ENCODE measurements around the gene TCF19.
"Not testable (repeated sequence)": the region's sequence is repeated elsewhere in the genome, so short reads cannot be mapped to it uniquely, and the experiment has no call there.

TCF19 gene

GRCh38 chr6:31165986-31166385, 7.6 kb downstream of the TCF19 start:
- no peaks in the 10 kb centered on the region for H3K36me3 ChIP-seq (ENCODE audit: control insufficient read depth, insufficient read depth, low read length, severe bottlenecking)
- no peaks in the 10 kb centered on the region for H3K27me3 ChIP-seq (replicated peaks; ENCODE audit: control insufficient read depth, insufficient read depth, low read length)
- DNase-seq (ENCODE audit: low read depth): no peak

GRCh38 chr6:31168606-31169005, 10.2 kb downstream of the TCF19 start:
- H3K9me3 ChIP-seq (ENCODE audit: control insufficient read depth, low read length): no peaks in the 10 kb centered on the region
- H3K36me3 ChIP-seq (ENCODE audit: control insufficient read depth, insufficient read depth, low read length, severe bottlenecking): no peaks in the 10 kb centered on the region
- DNase-seq (ENCODE audit: low read depth): no peak
- H3K4me3 ChIP-seq (ENCODE audit: low read length): no peak overlapping the region
- H3K27me3 ChIP-seq (replicated peaks; ENCODE audit: control insufficient read depth, insufficient read depth, low read length): no peaks in the 10 kb centered on the region
- no peaks in the 10 kb centered on the region for H3K4me1 ChIP-seq (ENCODE audit: control insufficient read depth, insufficient read depth, low read length)
- H3K9ac ChIP-seq (ENCODE audit: low read length): no peak overlapping the region

More at GRCh38 chr6:31165986-31166385, 7.6 kb downstream of the TCF19 start:
- no peak overlapping the region for H3K9ac ChIP-seq (ENCODE audit: low read length)
- H3K4me3 ChIP-seq (ENCODE audit: low read length): no peak overlapping the region
- H3K9me3 ChIP-seq (ENCODE audit: control insufficient read depth, low read length): no peaks in the 10 kb centered on the region
- no peaks in the 10 kb centered on the region for H3K4me1 ChIP-seq (ENCODE audit: control insufficient read depth, insufficient read depth, low read length)

GRCh38 chr6:31169123-31169857, 10.9 kb downstream of the TCF19 start:
- H3K4me3 ChIP-seq (ENCODE audit: low read length): no peak overlapping the region
- H3K36me3 ChIP-seq (ENCODE audit: control insufficient read depth, insufficient read depth, low read length, severe bottlenecking): no peaks in the 10 kb centered on the region
- DNase-seq (ENCODE audit: low read depth): no peak
- no peaks in the 10 kb centered on the region for H3K27me3 ChIP-seq (replicated peaks; ENCODE audit: control insufficient read depth, insufficient read depth, low read length)
- no peaks in the 10 kb centered on the region for H3K9me3 ChIP-seq (ENCODE audit: control insufficient read depth, low read length)
- H3K9ac ChIP-seq (ENCODE audit: low read length): no peak overlapping the region
- no peaks in the 10 kb centered on the region for H3K4me1 ChIP-seq (ENCODE audit: control insufficient read depth, insufficient read depth, low read length)

GRCh38 chr6:31169858-31170599, 11.6 kb downstream of the TCF19 start:
- not testable (repeated sequence) for H3K9ac ChIP-seq (ENCODE audit: low read length); H3K27me3 ChIP-seq (replicated peaks; ENCODE audit: control insufficient read depth, insufficient read depth, low read length); H3K4me3 ChIP-seq (ENCODE audit: low read length); H3K9me3 ChIP-seq (ENCODE audit: control insufficient read depth, low read length); H3K4me1 ChIP-seq (ENCODE audit: control insufficient read depth, insufficient read depth, low read length); DNase-seq (ENCODE audit: low read depth); H3K36me3 ChIP-seq (ENCODE audit: control insufficient read depth, insufficient read depth, low read length, severe bottlenecking)

DNA sequence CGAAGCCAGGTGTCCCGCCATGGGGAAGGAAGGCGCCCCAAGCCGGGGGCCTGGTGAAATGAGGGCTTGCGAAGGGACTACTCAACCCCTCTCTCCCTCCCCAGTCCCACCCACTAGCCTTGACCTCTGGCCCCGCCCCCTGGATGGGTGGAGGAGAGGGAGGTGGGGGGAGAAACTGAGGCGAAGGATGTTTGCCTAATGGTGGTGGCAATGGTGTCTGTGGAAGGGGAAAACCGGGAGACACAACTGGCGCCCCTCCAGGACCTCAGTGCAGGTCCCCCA, 12.2 kb downstream of the TCF19 start, which contains the start of gene POU5F1:
Gene POU5F1 (minus strand): TSS at position 83 of the 282 bp plus-strand sequence. CDS start 62 bp downstream, at position 21.
- Histone ChIP-seq H3K36me3 (ENCODE audit: control insufficient read depth, insufficient read depth, low read length, severe bottlenecking) (no peaks in the 10 kb centered on the region), H3K4me1 (ENCODE audit: control insufficient read depth, insufficient read depth, low read length) (peaks cover 3% of the 10 kb centered on the region), H3K9me3 (ENCODE audit: control insufficient read depth, low read length) (no peaks in the 10 kb centered on the region), H3K9ac (ENCODE audit: low read length) (no peak within 1 kb of the TSS), H3K27me3 (replicated peaks; ENCODE audit: control insufficient read depth, insufficient read depth, low read length) (no peaks in the 10 kb centered on the region), H3K4me3 (ENCODE audit: low read length) (no peak within 1 kb of the TSS)
- no peak for DNase-seq (ENCODE audit: low read depth)

DNA sequence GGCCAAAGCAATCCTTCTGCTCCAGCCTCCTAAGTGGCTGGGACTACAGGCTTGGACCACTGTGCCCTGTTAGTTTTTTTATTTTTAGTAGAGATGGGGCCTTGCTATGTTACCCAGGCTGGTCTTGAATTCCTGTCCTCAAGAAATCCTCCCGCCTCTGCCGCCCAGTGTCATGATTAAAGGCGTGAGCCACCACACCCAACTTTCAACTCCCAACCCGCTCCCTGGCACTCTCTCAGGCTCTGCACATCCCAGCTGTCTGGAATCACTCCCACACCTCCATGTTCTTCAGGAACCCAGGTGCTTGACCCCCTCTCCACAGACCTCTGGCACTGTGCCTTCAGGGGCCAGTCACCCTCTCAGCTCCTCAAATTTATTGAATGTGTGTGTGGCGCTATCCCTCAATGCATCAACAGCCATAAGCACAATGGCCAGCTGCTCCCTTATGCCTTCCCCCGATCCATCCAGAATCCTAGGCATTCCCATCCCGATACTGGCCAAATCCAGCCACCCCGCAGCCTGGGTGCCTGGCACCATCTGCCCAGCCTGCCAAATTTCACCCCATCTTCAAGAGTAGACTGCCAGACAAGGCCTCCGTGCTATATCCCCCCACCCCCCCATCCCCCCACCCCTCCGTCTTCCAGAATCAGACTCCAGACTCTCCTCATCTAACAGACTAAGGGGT, 12.7 kb downstream of the TCF19 start:
- Histone ChIP-seq H3K27me3 (replicated peaks; ENCODE audit: control insufficient read depth, insufficient read depth, low read length) (no peaks in the 10 kb centered on the region), H3K4me3 (ENCODE audit: low read length) (no peak overlapping the region), H3K9ac (ENCODE audit: low read length) (no peak overlapping the region), H3K9me3 (ENCODE audit: control insufficient read depth, low read length) (no peaks in the 10 kb centered on the region), H3K4me1 (ENCODE audit: control insufficient read depth, insufficient read depth, low read length) (peaks cover 9% of the 10 kb centered on the region), H3K36me3 (ENCODE audit: control insufficient read depth, insufficient read depth, low read length, severe bottlenecking) (no peaks in the 10 kb centered on the region)
- DNase-seq (ENCODE audit: low read depth): no peak

DNA sequence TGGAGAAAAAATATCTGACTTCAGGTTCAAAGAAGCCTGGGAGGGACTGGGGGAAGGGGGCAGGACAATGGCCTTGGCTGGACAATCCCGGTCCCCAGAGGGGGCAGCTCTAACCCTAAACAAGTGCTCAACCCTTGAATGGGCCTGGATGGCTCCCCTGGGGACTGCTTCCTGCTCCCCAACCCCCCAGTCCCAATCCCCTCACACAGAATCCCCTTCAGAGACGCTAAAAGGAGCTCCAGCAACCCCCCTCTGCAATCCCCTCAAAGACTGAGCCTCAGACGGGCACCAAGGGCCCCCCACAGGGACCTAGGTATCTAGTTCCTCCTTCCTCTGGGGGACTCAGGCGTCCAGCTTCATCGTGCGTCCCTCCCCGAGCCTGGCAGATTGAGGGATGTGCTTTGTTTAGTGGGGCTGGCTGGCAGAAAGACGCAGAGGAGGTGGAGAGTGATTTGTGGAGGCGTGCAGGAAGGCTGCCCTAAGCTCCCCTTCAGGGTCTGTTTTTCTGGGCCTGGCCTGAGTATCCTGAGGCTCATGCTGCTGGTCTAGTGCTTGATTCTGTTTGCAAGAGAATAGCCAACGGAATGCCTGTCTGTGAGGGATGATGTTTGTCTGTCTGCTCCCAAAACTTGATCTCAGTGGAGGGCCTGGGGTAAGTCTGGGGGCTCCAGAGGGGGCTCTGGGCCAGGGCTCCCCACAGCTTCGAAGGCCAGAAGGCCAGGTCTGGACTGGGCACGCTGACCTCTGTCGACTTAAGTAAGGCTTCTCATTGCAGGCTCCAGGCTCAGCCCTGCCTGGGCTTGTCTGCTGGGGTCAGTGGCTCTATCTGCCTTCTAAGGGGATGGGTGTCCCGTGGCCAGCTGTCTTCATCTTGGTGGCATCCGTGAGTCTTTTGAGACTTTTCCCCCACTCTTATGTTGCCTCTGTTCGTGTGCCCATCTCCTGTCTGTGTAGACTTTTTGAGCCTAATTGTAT, 13.8 kb downstream of the TCF19 start:
- Histone ChIP-seq H3K27me3 (replicated peaks; ENCODE audit: control insufficient read depth, insufficient read depth, low read length) (no peaks in the 10 kb centered on the region), H3K36me3 (ENCODE audit: control insufficient read depth, insufficient read depth, low read length, severe bottlenecking) (no peaks in the 10 kb centered on the region), H3K4me3 (ENCODE audit: low read length) (no peak overlapping the region), H3K9ac (ENCODE audit: low read length) (no peak overlapping the region), H3K4me1 (ENCODE audit: control insufficient read depth, insufficient read depth, low read length) (peaks cover 12% of the 10 kb centered on the region), H3K9me3 (ENCODE audit: control insufficient read depth, low read length) (no peaks in the 10 kb centered on the region)
- no peak for DNase-seq (ENCODE audit: low read depth)

GRCh38 chr6:31172973-31173384, 14.6 kb downstream of the TCF19 start:
- Histone ChIP-seq H3K9ac (ENCODE audit: low read length) (no peak overlapping the region), H3K27me3 (replicated peaks; ENCODE audit: control insufficient read depth, insufficient read depth, low read length) (no peaks in the 10 kb centered on the region), H3K9me3 (ENCODE audit: control insufficient read depth, low read length) (no peaks in the 10 kb centered on the region), H3K36me3 (ENCODE audit: control insufficient read depth, insufficient read depth, low read length, severe bottlenecking) (no peaks in the 10 kb centered on the region), H3K4me1 (ENCODE audit: control insufficient read depth, insufficient read depth, low read length) (peaks cover 12% of the 10 kb centered on the region), H3K4me3 (ENCODE audit: low read length) (no peak overlapping the region)
- no peak for DNase-seq (ENCODE audit: low read depth)

- Histone ChIP-seq H3K4me1 (ENCODE audit: control insufficient read depth, insufficient read depth, low read length) (peaks cover 12% of the 10 kb centered on the region), H3K9ac (ENCODE audit: low read length) (no peak overlapping the region), H3K4me3 (ENCODE audit: low read length) (no peak overlapping the region), H3K36me3 (ENCODE audit: control insufficient read depth, insufficient read depth, low read length, severe bottlenecking) (no peaks in the 10 kb centered on the region), H3K27me3 (replicated peaks; ENCODE audit: control insufficient read depth, insufficient read depth, low read length) (no peaks in the 10 kb centered on the region), H3K9me3 (ENCODE audit: control insufficient read depth, low read length) (no peaks in the 10 kb centered on the region)
- DNase-seq (ENCODE audit: low read depth): no peak
Measured at GRCh38 chr6:31173406-31173805, 15.0 kb downstream of the TCF19 start.

DNA sequence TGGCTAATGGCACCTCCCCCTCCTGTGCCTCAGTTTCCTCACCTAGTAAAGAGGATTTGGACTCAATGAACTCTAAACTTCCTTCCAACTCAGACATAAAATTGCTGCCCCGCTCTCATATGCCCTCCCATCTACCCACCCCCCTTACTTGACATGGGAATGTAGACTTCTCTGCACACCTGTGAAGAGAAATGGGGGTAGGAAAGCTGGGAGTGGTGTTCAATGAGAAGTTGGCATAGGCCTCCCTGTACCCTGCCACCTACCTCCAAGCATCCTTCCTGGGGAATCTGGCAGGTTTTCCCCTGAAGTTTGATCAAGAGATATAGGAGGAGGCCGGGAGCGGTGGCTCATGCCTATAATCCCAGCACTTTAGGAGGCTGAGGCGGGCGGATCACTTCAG, 16.0 kb downstream of the TCF19 start:
- Histone ChIP-seq H3K4me1 (ENCODE audit: control insufficient read depth, insufficient read depth, low read length) (peaks cover 12% of the 10 kb centered on the region), H3K27me3 (replicated peaks; ENCODE audit: control insufficient read depth, insufficient read depth, low read length) (no peaks in the 10 kb centered on the region), H3K4me3 (ENCODE audit: low read length) (no peak overlapping the region), H3K9me3 (ENCODE audit: control insufficient read depth, low read length) (no peaks in the 10 kb centered on the region), H3K9ac (ENCODE audit: low read length) (no peak overlapping the region), H3K36me3 (ENCODE audit: control insufficient read depth, insufficient read depth, low read length, severe bottlenecking) (no peaks in the 10 kb centered on the region)
- no peak for DNase-seq (ENCODE audit: low read depth)
